ENCODE results near the gene ZNF683.

ZNF683 gene

DNA sequence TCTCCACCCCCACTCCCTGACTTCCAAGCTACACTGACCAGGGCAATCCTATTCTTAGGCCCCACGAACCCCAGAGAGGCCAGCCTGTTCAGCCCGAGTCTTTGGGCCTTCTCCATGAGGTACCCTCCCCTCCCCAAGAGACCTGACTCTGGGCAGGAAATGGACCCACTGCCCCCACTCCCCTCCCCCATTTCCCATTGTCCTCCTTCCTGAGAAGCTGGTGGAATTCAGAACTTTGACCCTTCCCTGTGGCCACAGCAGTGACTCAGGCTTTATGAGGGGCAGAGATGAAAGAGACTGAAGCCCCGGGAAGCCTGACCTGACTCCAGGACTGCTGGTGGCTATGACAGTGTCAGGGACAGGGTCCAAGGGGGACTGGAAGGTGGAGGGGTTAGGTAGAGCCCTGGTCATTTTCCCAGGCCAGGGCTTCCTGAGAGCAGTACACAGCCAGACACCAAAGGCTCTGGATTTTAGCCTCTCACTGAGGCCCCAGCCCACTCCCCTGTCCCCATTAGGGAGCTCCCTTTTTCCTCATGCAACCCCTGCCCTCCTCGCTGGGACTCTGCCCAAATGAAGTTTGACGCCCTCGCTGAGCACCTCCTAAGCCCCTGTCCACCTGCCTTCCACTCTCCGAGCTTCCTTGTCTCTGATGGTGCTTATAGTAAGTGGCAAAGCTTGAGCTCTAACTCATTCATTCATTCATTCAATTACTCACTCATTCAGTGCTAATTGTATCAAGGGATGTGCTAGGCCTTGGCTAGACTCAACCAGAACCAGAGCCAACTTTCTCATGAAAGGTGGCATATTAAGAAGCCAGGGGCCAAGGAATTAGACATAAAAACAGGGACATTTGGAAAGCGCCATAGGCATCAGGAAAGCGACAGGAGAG is 21.6 kb downstream of the ZNF683 start:
- Histone ChIP-seq H3K36me3 (ENCODE audit: control insufficient read depth in 2 of 2, insufficient read depth in 1 of 2, low read length in 2 of 2) (no peaks in the 10 kb centered on the region), H3K4me3 (ENCODE audit: low read depth, low read length) (no peak overlapping the region), H3K9me3 (ENCODE audit: control insufficient read depth, insufficient read depth, low read depth, low read length) (no peaks in the 10 kb centered on the region), H3K4me1 (ENCODE audit: control insufficient read depth, insufficient read depth, low read length) (no peaks in the 10 kb centered on the region), H3K27ac (ENCODE audit: extremely low read depth, low read depth, low read length) (no peak overlapping the region)
- ChIA-PET POLR2A (no interaction called here), CTCF (interaction anchor here (0.7 to 1.8 kb wide), 3 partner anchors 13 to 74 kb away, joined by 4 to 16 read pairs (median 6); no protein-coding TSS in a partner anchor)
- TF ChIP-seq ZNF354C (tag by site-specific recombination; IDR thresholded peaks at IDR 0.05; ENCODE audit: borderline replicate concordance, low read depth) (no peak), ZNF48 (tag by site-specific recombination; IDR thresholded peaks at IDR 0.05) (no peak), ZNF449 (tag by site-specific recombination; IDR thresholded peaks at IDR 0.05) (no peak), KLF10 (tag by site-specific recombination; IDR thresholded peaks at IDR 0.05) (no peak), ZNF24 (tag by site-specific recombination; IDR thresholded peaks at IDR 0.05) (0 out of 2 replicates have a peak, but pooled peaks have one; percentile 38), ZNF341 (tag by site-specific recombination; IDR thresholded peaks at IDR 0.05; ENCODE audit: low read depth) (no peak)
- TF ChIP-seq, protein P1, sequence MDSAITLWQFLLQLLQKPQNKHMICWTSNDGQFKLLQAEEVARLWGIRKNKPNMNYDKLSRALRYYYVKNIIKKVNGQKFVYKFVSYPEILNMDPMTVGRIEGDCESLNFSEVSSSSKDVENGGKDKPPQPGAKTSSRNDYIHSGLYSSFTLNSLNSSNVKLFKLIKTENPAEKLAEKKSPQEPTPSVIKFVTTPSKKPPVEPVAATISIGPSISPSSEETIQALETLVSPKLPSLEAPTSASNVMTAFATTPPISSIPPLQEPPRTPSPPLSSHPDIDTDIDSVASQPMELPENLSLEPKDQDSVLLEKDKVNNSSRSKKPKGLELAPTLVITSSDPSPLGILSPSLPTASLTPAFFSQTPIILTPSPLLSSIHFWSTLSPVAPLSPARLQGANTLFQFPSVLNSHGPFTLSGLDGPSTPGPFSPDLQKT (IDR thresholded peaks at IDR 0.05; ENCODE audit: borderline replicate concordance, low read depth, low read length): no peak

DNA sequence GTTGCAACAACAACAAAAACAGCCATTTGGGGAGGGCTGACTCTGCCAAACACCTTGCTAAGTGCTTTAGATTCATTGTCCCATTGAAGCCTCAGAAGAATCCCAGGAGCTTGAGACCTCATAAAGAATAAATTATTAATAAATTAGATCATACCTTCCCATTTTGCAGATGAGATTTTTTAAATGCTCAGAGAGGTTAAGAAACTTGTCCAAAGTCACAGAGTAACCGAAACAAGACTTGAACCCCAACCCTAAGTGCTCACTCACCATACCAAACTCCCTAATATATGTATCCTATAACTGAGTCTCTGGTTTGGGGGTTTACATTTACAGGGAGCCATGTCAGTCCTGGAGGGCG is 22.2 kb downstream of the ZNF683 start:
- no peaks in the 10 kb centered on the region for H3K9me3 ChIP-seq (ENCODE audit: control insufficient read depth, insufficient read depth, low read depth, low read length)
- no peak overlapping the region for H3K27ac ChIP-seq (ENCODE audit: extremely low read depth, low read depth, low read length)
- no peaks in the 10 kb centered on the region for H3K4me1 ChIP-seq (ENCODE audit: control insufficient read depth, insufficient read depth, low read length)
- TF ChIP-seq ZNF146 (tag by site-specific recombination; IDR thresholded peaks at IDR 0.05): no peak
- no peak for TF ChIP-seq ZNF785 (tag by site-specific recombination; IDR thresholded peaks at IDR 0.05)
- TF ChIP-seq KLF8 (tag by site-specific recombination; IDR thresholded peaks at IDR 0.05): no peak
- 0 out of 2 replicates have a peak, but pooled peaks have one; percentile 28 for TF ChIP-seq ZNF768 (tag by site-specific recombination; IDR thresholded peaks at IDR 0.05)
- POLR2A ChIA-PET: no interaction called here
- CTCF ChIA-PET: interaction anchor here (0.6 to 1.8 kb wide), 5 partner anchors 12 to 75 kb away, joined by 3 to 16 read pairs (median 3); no protein-coding TSS in a partner anchor
- H3K4me3 ChIP-seq (ENCODE audit: low read depth, low read length): no peak overlapping the region
- H3K36me3 ChIP-seq (ENCODE audit: control insufficient read depth in 2 of 2, insufficient read depth in 1 of 2, low read length in 2 of 2): no peaks in the 10 kb centered on the region

GRCh38 chr1:26349877-26350244 is 22.7 kb downstream of the ZNF683 start:
- CTCF ChIA-PET: interaction anchor here (0.6 to 3.1 kb wide), 5 partner anchors 12 to 74 kb away, joined by 3 to 16 read pairs (median 3); no protein-coding TSS in a partner anchor
- Histone ChIP-seq H3K27ac (ENCODE audit: extremely low read depth, low read depth, low read length) (no peak overlapping the region), H3K9me3 (ENCODE audit: control insufficient read depth, insufficient read depth, low read depth, low read length) (no peaks in the 10 kb centered on the region), H3K4me1 (ENCODE audit: control insufficient read depth, insufficient read depth, low read length) (no peaks in the 10 kb centered on the region), H3K4me3 (ENCODE audit: low read depth, low read length) (no peak overlapping the region), H3K36me3 (ENCODE audit: control insufficient read depth in 2 of 2, insufficient read depth in 1 of 2, low read length in 2 of 2) (no peaks in the 10 kb centered on the region)
- TF ChIP-seq BCL6B (tag by site-specific recombination; IDR thresholded peaks at IDR 0.05): no peak
- TF ChIP-seq ZNF341 (tag by site-specific recombination; IDR thresholded peaks at IDR 0.05; ENCODE audit: low read depth): no peak
- no peak for TF ChIP-seq YY2 (tag by site-specific recombination; IDR thresholded peaks at IDR 0.05)
- TF ChIP-seq ZNF121 (tag by site-specific recombination; IDR thresholded peaks at IDR 0.05): 0 out of 2 replicates have a peak, but pooled peaks have one; percentile 30
- POLR2A ChIA-PET: no interaction called here
